ENCODE results near the gene MEG3.

The MEG3 gene

GRCh38 chr14:100819453-100819828 lies 6.5 kb upstream of the MEG3 start:
- peaks cover 8 to 40% (median 26%) of the 10 kb centered on the region in 10 experiments; a peak in 17 of 20 replicates for H3K4me1 ChIP-seq

GRCh38 chr14:100819829-100820475 lies 6.0 kb upstream of the MEG3 start:
- Histone ChIP-seq H3K9ac (no peak overlapping the region), H3K27ac (no peak overlapping the region), H3K4me2 (no peak overlapping the region), H4K20me1 (no peaks in the 10 kb centered on the region), H3K27me3 (no peaks in the 10 kb centered on the region), H3K9me3 (replicated peaks in 1 of 11) (peaks cover under 1 to 17% (median 7%) of the 10 kb centered on the region in 11 experiments; a peak in 15 of 22 replicates), H3K36me3 (no peaks in the 10 kb centered on the region), H3K4me1 (peaks cover 8 to 35% (median 20%) of the 10 kb centered on the region in 10 experiments; a peak in 17 of 20 replicates), H3K4me3 (no peak overlapping the region)
- TF ChIP-seq Cebpa-rat (IDR thresholded peaks at IDR 0.05), result no peak

More at GRCh38 chr14:100819453-100819828, 6.5 kb upstream of the MEG3 start:
- H3K27me3 ChIP-seq, result no peaks in the 10 kb centered on the region
- H4K20me1 ChIP-seq, result no peaks in the 10 kb centered on the region
- H3K36me3 ChIP-seq, result no peaks in the 10 kb centered on the region
- H3K4me3 ChIP-seq, result no peak overlapping the region
- H3K27ac ChIP-seq, result no peak overlapping the region
- TF ChIP-seq Cebpa-rat (IDR thresholded peaks at IDR 0.05), result no peak
- H3K9me3 ChIP-seq (replicated peaks in 1 of 11), result peaks cover 0 to 12% (median 2%) of the 10 kb centered on the region in 11 experiments; a peak in 8 of 22 replicates
- H3K9ac ChIP-seq, result no peak overlapping the region
- H3K4me2 ChIP-seq, result no peak overlapping the region

- Histone ChIP-seq H3K9me3 (replicated peaks in 1 of 11) (peaks cover 10 to 26% (median 16%) of the 10 kb centered on the region in 11 experiments), H3K27ac (no peak overlapping the region), H3K36me3 (no peaks in the 10 kb centered on the region), H4K20me1 (no peaks in the 10 kb centered on the region), H3K4me2 (no peak overlapping the region), H3K9ac (no peak overlapping the region), H3K27me3 (no peaks in the 10 kb centered on the region), H3K4me3 (no peak overlapping the region), H3K4me1 (peaks cover 5 to 25% (median 10%) of the 10 kb centered on the region in 10 experiments; a peak in 17 of 20 replicates)
- TF ChIP-seq Cebpa-rat (IDR thresholded peaks at IDR 0.05), result no peak
These were observed 5.0 kb upstream of the MEG3 start for GRCh38 chr14:100820957-100821356.

GRCh38 chr14:100822013-100822412 lies 3.9 kb upstream of the MEG3 start:
- H3K36me3 ChIP-seq, result no peaks in the 10 kb centered on the region
- peaks cover 21 to 37% (median 26%) of the 10 kb centered on the region in 11 experiments for H3K9me3 ChIP-seq (replicated peaks in 1 of 11)
- H4K20me1 ChIP-seq, result no peaks in the 10 kb centered on the region
- peak overlapping the region in 6 of 11 experiments; percentile 5 to 41 (median 18); a peak in 5 of 22 replicates for H3K4me2 ChIP-seq
- no peak overlapping the region for H3K9ac ChIP-seq
- no peak overlapping the region for H3K4me3 ChIP-seq
- H3K27ac ChIP-seq, result no peak overlapping the region
- peaks cover 0 to 20% (median 5%) of the 10 kb centered on the region in 10 experiments; a peak in 10 of 20 replicates for H3K4me1 ChIP-seq
- no peak for TF ChIP-seq Cebpa-rat (IDR thresholded peaks at IDR 0.05)
- H3K27me3 ChIP-seq, result no peaks in the 10 kb centered on the region

GRCh38 chr14:100822532-100823296 lies 3.2 kb upstream of the MEG3 start:
- Histone ChIP-seq H3K4me3 (no peak overlapping the region), H3K4me1 (peaks cover 0 to 20% (median 5%) of the 10 kb centered on the region in 10 experiments; a peak in 10 of 20 replicates), H4K20me1 (no peaks in the 10 kb centered on the region), H3K4me2 (peak overlapping the region in 7 of 11 experiments; percentile 5 to 41 (median 16); a peak in 9 of 22 replicates), H3K9ac (no peak overlapping the region), H3K9me3 (replicated peaks in 1 of 11) (peaks cover 28 to 44% (median 32%) of the 10 kb centered on the region in 11 experiments), H3K27ac (no peak overlapping the region), H3K27me3 (no peaks in the 10 kb centered on the region), H3K36me3 (no peaks in the 10 kb centered on the region; a peak in 1 of 22 replicates)
- no peak for TF ChIP-seq Cebpa-rat (IDR thresholded peaks at IDR 0.05)

GRCh38 chr14:100823413-100824080 lies 2.4 kb upstream of the MEG3 start:
- Histone ChIP-seq H4K20me1 (no peaks in the 10 kb centered on the region), H3K9me3 (replicated peaks in 1 of 11) (peaks cover 33 to 49% (median 37%) of the 10 kb centered on the region in 11 experiments), H3K9ac (no peak overlapping the region), H3K4me1 (peaks cover 0 to 15% (median 5%) of the 10 kb centered on the region in 10 experiments; a peak in 9 of 20 replicates), H3K27ac (no peak overlapping the region), H3K36me3 (no peaks in the 10 kb centered on the region; a peak in 1 of 22 replicates), H3K27me3 (no peaks in the 10 kb centered on the region), H3K4me2 (0 out of 22 replicates have a peak overlapping the region, but pooled peaks of 1 of the 11 experiments have one; percentile 23), H3K4me3 (no peak overlapping the region)
- no peak for TF ChIP-seq Cebpa-rat (IDR thresholded peaks at IDR 0.05)

GRCh38 chr14:100824091-100824551 lies 1.8 kb upstream of the MEG3 start:
- Histone ChIP-seq H3K4me3 (no peak overlapping the region), H3K4me2 (no peak overlapping the region), H3K27ac (no peak overlapping the region), H3K36me3 (no peaks in the 10 kb centered on the region; a peak in 1 of 22 replicates), H3K9ac (no peak overlapping the region), H3K4me1 (peaks cover 0 to 15% (median 5%) of the 10 kb centered on the region in 10 experiments; a peak in 9 of 20 replicates), H4K20me1 (no peaks in the 10 kb centered on the region), H3K9me3 (replicated peaks in 1 of 11) (peaks cover 33 to 49% (median 37%) of the 10 kb centered on the region in 11 experiments), H3K27me3 (no peaks in the 10 kb centered on the region)
- no peak for TF ChIP-seq Cebpa-rat (IDR thresholded peaks at IDR 0.05)

- TF ChIP-seq Cebpa-rat (IDR thresholded peaks at IDR 0.05), result no peak
- Histone ChIP-seq H3K9me3 (replicated peaks in 1 of 11) (peaks cover 33 to 45% (median 37%) of the 10 kb centered on the region in 11 experiments), H4K20me1 (no peaks in the 10 kb centered on the region), H3K27ac (no peak overlapping the region), H3K4me3 (no peak overlapping the region), H3K4me1 (peaks cover 0 to 15% (median 5%) of the 10 kb centered on the region in 10 experiments; a peak in 9 of 20 replicates), H3K4me2 (no peak overlapping the region), H3K9ac (no peak overlapping the region), H3K27me3 (no peaks in the 10 kb centered on the region), H3K36me3 (no peaks in the 10 kb centered on the region; a peak in 1 of 22 replicates)
These were observed 811 bp upstream of the MEG3 start for GRCh38 chr14:100824901-100825712.

All from BLaER1 treated with 17β-estradiol and CSF1 and Interleukin-3, amounts not matched to agents 10 nM and 100 nM (cell line).